Stimulated activated CD8-positive, alpha-beta memory T cell treated with anti-CD3 and anti-CD28 coated beads, Interleukin-7, amount 100 ng/mL, for 4 hours (primary cell): ENCODE data around the gene VPS37B.
A peak's percentile ranks its signal among the peaks of the same experiment; 100 is the strongest.
"Not testable (repeated sequence)": the region's sequence is repeated elsewhere in the genome, so short reads cannot be mapped to it uniquely, and the experiment has no call there.

Experiments
- DNase-seq, 2 donors: peaks; one replicate each; pipeline ENCODE4 v3.0.0-alpha.2; 2020; ENCODE audit warnings: low read depth in 2 of 2

The VPS37B gene

GRCh38 chr12:122895704-122896636, at the start of gene VPS37B:
VPS37B (minus strand) TSS chr12:122896124; CDS start chr12:122896062, 62 bp downstream.
- DNase-seq: peak; percentile 79 to 82

GRCh38 chr12:122944605-122945592, 49.0 kb upstream of the VPS37B start:
- no peak for DNase-seq

DNA sequence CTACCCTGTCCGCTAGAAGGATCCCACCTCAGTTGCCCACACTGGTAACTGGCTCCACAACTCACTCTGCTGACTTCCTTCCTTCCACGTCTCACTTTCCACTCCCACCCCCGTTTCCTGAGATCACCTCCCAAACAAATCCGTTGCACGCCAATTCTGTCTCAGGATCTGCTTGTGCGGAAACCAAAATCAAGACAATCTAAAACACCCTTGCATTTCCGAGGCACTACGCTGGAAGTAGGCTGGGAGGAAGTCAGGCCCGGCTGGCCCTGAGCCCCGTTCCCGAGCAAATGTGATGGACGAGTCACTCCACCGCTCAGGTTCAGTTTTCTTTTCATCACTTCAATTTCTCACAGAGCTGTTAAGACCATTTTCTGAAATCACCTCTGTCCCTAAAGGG, 47.3 kb upstream of the VPS37B start:
- DNase-seq: no peak

- no peak for DNase-seq
Measured at GRCh38 chr12:122942637-122943036, 46.7 kb upstream of the VPS37B start.

GRCh38 chr12:122941351-122941750, 45.4 kb upstream of the VPS37B start:
- DNase-seq: not testable (repeated sequence)

DNA sequence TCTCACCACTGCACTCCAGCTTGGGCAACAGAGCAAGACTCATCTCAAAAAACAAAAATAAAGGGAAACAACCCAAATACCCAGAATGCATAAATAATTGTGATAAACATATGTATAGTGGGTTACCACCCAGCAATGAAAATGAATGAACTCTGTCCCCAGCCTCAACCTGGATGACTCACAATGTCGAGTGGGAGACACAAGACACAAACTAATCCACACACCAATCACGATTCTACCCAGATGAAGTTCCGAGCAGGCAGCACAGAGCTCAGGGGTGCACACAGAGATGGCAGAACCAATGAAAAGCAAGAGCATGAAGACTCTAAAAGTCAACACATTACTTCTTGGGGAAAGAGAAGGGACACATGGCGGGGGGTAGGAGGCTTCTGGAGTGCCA, 43.2 kb upstream of the VPS37B start:
- no peak for DNase-seq

DNA sequence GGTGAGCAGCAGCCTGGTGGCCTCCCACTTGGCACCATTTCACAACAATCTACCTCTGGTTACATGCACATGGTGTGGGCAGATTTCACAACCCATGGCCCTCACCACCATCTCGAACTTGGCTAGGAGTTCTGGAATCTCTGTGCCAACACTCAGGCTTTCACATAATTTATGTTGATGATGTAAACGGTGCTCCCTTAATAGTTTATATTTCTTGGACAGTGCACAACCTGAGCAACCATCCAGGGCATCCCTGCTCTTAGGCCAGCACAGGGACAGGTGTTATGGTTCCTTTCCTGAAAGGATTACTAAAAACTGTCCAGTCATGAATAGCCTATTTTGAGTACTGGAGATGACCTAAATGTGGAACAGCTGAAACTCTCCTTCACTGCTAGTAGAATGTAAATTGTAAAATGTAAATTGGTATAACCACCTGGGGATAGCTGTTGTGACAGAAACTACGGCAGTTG, 41.7 kb upstream of the VPS37B start:
- DNase-seq: no peak

- no peak for DNase-seq
Measured at GRCh38 chr12:122935318-122935717, 39.4 kb upstream of the VPS37B start.

- DNase-seq: no peak
Measured at GRCh38 chr12:122934722-122935121, 38.8 kb upstream of the VPS37B start.

DNA sequence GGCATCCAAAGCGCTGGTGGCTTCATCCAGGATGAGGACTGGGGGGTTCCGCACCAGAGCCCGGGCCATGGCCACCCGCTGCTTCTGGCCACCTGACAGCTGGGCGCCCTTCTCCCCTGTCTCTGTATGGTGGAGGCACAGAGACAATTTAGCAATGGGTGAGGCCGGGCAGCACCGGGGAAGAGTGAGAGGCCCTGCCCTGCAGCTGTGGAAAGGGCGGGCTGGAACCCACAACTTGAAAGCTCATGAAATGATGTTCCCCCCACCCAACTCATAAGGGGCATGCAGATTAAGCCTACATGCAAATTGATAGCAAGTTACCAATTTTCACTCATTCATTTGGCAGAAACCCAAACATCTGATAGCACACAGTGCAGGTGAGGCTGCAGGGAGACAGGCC, 36.3 kb upstream of the VPS37B start:
- no peak for DNase-seq

DNA sequence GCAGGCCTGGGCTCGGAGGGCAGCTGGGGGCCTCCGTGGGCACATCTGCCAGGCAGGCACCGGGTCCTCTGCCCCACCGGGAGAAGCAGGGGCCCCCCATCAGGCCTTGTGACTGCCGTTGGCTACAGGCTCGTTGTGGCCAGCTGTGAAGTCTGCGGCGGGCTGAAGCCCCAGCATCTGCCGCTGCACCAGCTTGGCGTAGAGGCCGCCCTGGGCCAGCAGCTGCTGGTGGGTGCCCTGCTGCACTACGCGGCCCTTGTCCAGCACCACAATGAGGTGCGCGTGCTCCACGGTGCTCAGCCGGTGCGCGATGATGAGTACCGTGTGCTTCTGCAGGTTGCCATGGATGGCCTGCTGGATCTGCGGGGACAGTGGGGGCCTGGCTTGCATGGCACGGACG, 33.9 kb upstream of the VPS37B start:
- no peak for DNase-seq

DNA sequence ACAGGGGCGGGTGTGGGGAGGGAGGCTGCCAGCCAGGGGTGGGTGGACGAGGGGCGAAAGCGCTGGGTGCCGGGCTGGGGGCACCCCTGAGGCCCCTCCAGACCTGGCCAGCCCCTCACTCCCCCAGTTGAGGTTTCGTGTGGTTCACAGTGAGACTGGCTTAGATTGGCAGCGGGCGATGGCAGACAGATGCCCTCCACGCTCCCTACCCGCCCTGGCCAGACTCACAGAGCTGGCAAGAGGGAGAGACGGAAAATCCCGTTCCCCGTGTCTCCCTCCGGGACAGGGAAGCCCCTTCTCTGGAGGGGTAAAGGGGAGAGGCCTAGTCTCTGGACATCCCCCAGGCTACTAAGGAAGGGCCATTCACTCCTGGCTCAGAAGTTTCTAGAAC, 33.2 kb upstream of the VPS37B start:
- no peak for DNase-seq

DNA sequence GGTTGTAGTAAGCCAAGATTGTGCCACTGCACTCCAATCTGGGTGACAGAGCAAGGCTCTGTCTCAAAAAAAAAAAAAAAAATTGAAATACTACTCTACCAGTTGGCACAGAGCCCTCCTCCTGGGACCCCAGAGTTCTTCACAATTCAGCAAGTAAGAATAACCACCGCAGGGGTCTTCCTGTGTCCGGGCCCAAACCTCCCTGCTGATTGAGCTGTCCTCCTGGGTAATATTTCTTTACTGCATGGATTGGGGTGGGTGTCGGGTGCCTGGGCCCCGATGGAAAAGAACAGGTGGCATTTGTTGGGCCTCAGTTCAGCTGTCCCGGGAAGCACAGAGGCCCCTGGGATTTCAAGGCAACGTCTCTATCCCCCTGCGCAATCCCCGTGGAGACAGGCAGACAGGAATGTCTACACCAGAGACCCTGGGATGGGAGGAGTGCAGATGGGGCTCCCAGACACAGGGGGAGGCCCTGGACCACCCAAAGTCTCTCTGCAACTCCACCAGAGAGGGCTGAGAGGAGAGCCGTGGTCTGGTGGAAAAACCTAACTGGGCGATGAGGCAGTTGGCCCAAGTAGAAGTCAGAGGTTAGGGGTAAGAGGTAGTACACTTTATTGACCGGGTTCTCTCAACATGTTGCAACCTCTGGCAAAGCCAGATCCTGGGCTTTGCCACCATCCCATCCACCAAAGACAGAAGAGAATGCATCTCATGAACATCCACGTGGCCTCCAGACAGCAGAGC, 32.7 kb upstream of the VPS37B start:
- no peak for DNase-seq

- no peak for DNase-seq
Measured at GRCh38 chr12:122927756-122928403, 32.0 kb upstream of the VPS37B start.

DNA sequence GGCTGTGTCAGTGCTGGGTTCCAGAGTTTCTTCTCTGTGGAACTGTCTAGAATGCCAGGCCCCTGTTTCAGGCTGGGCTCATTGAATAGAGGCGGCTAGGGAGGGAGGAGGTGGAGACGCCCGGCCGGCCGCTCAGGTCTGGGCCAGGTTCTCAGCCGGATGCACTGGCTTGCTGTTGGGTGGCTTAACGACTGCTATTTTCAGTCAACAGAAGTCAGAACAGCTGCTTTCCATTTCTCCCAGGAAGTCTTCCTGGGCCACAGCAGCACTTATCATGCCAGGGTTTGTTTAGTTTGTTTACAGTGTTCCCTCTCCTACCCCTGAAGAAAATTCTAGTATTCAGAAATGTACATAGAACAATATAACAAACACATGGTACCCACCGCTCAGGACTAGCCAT, 26.0 kb upstream of the VPS37B start:
- no peak for DNase-seq

GRCh38 chr12:122920687-122921086, 24.8 kb upstream of the VPS37B start:
- no peak for DNase-seq

DNA sequence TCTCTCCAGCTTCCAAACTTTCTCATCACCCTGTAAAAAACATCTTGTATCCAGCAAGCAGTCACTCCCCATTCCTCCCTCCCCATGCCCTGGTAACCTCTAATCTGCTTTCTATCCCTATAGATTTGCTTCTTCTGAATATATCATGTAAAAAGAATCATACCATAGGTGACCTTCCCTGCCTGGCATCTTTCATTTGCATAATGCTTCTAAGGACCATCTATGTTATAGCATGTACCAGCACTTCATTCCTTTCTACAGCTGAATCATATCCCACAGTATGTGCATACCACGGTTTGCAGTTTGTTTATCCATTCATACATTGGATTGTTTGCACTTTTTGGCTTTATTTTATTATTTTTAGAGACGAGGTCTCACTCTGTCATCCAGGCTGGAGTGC, 22.9 kb upstream of the VPS37B start:
- no peak for DNase-seq

GRCh38 chr12:122917507-122918121, 21.7 kb upstream of the VPS37B start:
- no peak for DNase-seq

- no peak for DNase-seq
Measured at GRCh38 chr12:122909442-122910288, 13.7 kb upstream of the VPS37B start.

GRCh38 chr12:122908915-122909314, 13.0 kb upstream of the VPS37B start:
- DNase-seq: no peak
